ENCODE data around the gene KRT77. TPM values are rescaled to one million over a fixed set of nuclear protein-coding genes. Genes with fewer than 3 reads are reported as not detected.

The KRT77 gene
- total RNA-seq, 1 donor from 2014 or later: 2.5 TPM

DNA sequence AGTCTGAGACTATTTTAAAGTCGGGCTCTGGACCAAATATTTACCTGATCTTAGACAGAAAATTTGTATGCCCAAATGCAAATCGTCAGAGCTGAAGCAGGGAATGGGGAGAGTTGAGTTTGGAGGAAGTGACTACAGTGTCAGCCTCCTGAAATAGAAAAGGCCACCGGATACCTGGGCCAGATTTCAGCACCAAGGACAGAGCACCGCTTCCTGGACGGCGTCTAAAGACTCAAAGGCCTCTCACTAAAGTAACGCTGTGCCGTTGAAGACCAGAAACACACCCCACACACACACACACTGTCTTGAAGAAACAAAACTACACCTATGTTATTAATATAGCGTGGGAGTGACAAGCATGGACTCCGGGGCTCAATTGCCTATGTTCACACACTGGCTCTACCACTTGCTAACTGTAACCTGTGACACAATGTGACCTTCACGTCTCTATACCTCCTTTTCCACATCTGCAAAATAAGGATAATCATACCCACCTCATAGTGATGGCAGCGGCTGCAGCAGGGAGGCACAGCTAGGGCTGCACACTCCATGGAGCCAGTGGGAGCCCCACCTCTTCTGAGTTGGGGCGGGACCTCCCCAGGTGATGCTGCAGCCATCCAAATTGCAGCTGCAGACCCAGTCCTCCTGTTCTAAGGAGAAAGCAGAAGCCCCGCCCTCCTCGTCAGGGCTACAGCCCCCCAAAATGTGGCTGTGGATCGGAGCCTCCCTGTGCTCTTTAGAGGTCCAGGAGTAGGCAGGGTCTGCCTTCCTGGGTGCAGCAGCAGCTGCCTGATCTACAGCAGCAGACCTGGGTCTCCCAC, 38.3 kb upstream of the KRT77 start:
- Histone ChIP-seq H3K4me3 (no peak overlapping the region), H3K36me3 (no peaks in the 10 kb centered on the region), H3K27me3 (no peaks in the 10 kb centered on the region), H3K27ac (no peak overlapping the region), H3K4me1 (no peaks in the 10 kb centered on the region), H3K9me3 (no peaks in the 10 kb centered on the region)
- TF ChIP-seq POLR2AphosphoS5 (IDR thresholded peaks at IDR 0.05; ENCODE audit: insufficient read depth in 1 of 2, low read depth in 1 of 2) (no peak), POLR2A (IDR thresholded peaks at IDR 0.05) (no peak)
- TF ChIP-seq, protein P1, sequence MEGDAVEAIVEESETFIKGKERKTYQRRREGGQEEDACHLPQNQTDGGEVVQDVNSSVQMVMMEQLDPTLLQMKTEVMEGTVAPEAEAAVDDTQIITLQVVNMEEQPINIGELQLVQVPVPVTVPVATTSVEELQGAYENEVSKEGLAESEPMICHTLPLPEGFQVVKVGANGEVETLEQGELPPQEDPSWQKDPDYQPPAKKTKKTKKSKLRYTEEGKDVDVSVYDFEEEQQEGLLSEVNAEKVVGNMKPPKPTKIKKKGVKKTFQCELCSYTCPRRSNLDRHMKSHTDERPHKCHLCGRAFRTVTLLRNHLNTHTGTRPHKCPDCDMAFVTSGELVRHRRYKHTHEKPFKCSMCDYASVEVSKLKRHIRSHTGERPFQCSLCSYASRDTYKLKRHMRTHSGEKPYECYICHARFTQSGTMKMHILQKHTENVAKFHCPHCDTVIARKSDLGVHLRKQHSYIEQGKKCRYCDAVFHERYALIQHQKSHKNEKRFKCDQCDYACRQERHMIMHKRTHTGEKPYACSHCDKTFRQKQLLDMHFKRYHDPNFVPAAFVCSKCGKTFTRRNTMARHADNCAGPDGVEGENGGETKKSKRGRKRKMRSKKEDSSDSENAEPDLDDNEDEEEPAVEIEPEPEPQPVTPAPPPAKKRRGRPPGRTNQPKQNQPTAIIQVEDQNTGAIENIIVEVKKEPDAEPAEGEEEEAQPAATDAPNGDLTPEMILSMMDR (IDR thresholded peaks at IDR 0.05): no peak
- intact Hi-C loops (cut with DNase I): no loop called here
- no peak for DNase-seq (ENCODE audit: extremely low spot score in 2 of 2)

DNA sequence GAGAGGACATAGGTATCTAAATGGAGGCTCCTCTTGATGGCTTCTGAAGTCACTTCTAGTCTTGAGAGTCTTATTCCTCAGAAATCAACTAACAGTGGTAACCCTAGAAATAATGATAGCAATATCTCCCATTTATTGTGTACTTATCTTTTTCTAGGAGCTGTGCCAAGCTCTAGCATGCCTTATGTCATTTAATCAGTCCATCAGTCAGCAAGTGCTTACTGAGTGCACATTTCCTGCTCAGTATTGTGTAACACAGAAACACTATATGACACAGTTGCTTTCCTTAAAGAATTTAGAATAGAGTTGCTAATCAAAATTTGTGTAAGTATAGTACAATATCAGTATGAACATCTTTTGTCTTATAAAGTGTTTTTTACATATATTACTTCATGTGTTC, 37.3 kb upstream of the KRT77 start:
- no peak for TF ChIP-seq POLR2AphosphoS5 (IDR thresholded peaks at IDR 0.05; ENCODE audit: insufficient read depth in 1 of 2, low read depth in 1 of 2)
- no peak for TF ChIP-seq POLR2A (IDR thresholded peaks at IDR 0.05)
- TF ChIP-seq, protein P1 (IDR thresholded peaks at IDR 0.05): no peak
- Histone ChIP-seq H3K27me3 (no peaks in the 10 kb centered on the region), H3K36me3 (no peaks in the 10 kb centered on the region)

DNA sequence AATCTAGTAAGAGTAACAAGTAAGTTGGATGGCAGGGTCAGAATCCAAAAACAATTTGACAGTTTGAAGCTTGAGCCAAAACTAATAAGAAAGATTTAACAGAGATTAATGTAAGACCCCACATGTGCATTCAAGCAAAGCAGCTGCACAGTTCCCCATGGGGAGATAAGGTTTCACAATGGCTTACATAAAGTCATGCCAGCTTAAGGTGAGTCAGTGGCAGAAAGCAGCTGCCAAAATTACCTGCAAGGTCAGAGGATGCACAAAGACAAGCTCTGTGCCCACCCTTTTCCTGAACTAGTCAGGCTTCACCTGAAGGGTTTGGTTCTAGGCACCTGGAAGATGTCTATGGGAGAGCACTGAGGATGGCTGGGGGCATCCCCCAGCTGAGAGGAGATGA, 36.6 kb upstream of the KRT77 start:
- TF ChIP-seq POLR2A (IDR thresholded peaks at IDR 0.05) (no peak), POLR2AphosphoS5 (IDR thresholded peaks at IDR 0.05; ENCODE audit: insufficient read depth in 1 of 2, low read depth in 1 of 2) (no peak)
- TF ChIP-seq, protein P1 (IDR thresholded peaks at IDR 0.05): no peak
- H3K27me3 ChIP-seq: no peaks in the 10 kb centered on the region
- H3K4me1 ChIP-seq: no peaks in the 10 kb centered on the region
- intact Hi-C loops (cut with DNase I): no loop called here
- H3K4me3 ChIP-seq: no peak overlapping the region
- H3K27ac ChIP-seq: no peak overlapping the region
- no peaks in the 10 kb centered on the region for H3K36me3 ChIP-seq
- H3K9me3 ChIP-seq: no peaks in the 10 kb centered on the region
- no peak for DNase-seq (ENCODE audit: extremely low spot score in 2 of 2)

More for the DNA sequence above, 37.3 kb upstream of the KRT77 start:
- H3K27ac ChIP-seq: no peak overlapping the region
- H3K9me3 ChIP-seq: no peaks in the 10 kb centered on the region
- intact Hi-C loops (cut with DNase I): no loop called here
- no peak for DNase-seq (ENCODE audit: extremely low spot score in 2 of 2)
- no peaks in the 10 kb centered on the region for H3K4me1 ChIP-seq
- no peak overlapping the region for H3K4me3 ChIP-seq

DNA sequence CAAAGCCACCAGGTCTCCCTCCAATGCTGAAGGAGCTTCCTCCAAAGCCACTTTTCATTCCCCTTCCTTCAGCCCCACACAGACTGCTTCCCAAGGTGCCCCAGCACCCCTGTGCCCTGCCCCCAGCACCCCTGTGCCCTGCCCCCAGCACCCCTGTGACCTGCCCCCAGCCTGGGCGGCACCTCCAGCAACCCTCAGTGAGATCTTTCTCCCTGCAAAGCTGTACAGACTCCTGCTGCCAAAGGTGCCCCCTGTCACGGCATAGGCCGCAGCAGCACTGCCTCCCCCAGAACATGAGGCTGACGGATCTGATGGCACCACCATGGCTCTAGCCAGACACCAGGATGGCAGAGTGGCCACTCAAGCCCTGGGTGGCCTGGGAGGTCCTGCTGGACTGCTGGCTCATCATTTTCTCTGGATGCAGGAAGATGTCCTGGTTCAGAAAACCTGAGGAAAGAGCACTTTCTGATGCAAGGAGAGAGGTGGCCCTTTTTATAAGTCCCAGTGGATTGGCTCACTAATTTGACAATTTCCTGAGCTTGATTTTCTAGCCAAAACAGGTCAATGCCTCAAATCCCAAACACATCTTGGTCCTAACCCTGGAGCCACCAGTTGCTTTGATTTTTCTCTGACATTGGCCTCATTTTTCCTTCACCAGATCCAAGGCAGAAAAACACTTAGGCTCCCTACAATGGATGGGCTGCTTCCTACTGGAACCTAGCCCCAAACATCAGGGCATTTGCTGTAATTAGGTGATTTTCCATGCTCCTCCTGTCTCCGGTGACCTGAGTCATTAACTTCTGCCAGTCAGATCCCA, 32.7 kb upstream of the KRT77 start:
- no peaks in the 10 kb centered on the region for H3K36me3 ChIP-seq
- H3K9me3 ChIP-seq: no peaks in the 10 kb centered on the region
- H3K27me3 ChIP-seq: no peaks in the 10 kb centered on the region
- H3K4me1 ChIP-seq: no peaks in the 10 kb centered on the region
- H3K4me3 ChIP-seq: no peak overlapping the region
- TF ChIP-seq POLR2AphosphoS5 (IDR thresholded peaks at IDR 0.05; ENCODE audit: insufficient read depth in 1 of 2, low read depth in 1 of 2): no peak
- TF ChIP-seq, protein P1 (IDR thresholded peaks at IDR 0.05): no peak
- TF ChIP-seq POLR2A (IDR thresholded peaks at IDR 0.05): no peak
- intact Hi-C loops (cut with DNase I): no loop called here
- DNase-seq (ENCODE audit: extremely low spot score in 2 of 2): no peak
- no peak overlapping the region for H3K27ac ChIP-seq

Data from vagina (tissue), 2 donors.